CD4-positive, alpha-beta T cell treated with Interleukin-4 for 4 hours (primary cell): ENCODE data around the gene DNASE1L3.

Experiments used
- DNase-seq: peaks from one replicate; pipeline ENCODE4 v3.0.0-alpha.2; 2020

The DNASE1L3 gene

GRCh38 chr3:58200121-58200709 is 10.6 kb downstream of the DNASE1L3 start:
- DNase-seq, result no peak

- no peak for DNase-seq
These were observed 12.0 kb downstream of the DNASE1L3 start for GRCh38 chr3:58198804-58199203.

GRCh38 chr3:58198362-58198761 is 12.4 kb downstream of the DNASE1L3 start:
- DNase-seq, result no peak

- no peak for DNase-seq
These were observed 13.2 kb downstream of the DNASE1L3 start for GRCh38 chr3:58197588-58197987.

DNA sequence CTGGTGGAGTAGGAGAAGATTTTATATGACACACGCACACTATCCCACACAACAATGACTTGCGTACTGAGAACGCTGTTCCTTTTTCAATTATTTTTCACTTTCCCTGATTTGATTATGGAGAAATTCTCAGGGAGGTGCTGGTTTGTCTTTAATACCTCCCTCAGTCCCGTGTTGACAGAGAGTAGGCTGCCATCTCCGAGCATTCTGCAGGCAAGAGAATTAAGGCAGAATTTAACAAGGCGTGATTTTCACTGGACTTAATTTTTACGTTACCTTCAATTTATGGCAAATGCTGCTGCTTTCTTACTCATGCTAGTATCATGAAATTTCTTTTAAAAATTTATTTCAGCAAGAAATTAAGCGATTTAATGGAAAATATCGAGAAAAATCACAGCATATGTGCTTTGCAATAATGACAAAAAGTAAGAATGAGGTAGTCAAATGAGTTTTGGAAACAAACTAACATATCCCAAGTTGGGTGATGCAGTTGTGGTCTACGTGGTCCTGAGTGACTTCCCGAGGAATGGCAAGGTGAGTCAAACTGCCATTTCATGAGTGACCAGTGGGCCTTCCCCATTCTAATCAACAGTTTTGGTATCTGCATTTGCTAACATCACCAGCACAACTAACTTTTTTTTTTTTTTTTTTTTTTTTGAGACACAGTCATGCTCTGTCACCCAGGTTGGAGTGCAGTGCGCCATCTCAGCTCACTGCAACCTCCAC is 16.9 kb downstream of the DNASE1L3 start:
- DNase-seq, result no peak

- DNase-seq, result no peak
These were observed 18.7 kb downstream of the DNASE1L3 start for GRCh38 chr3:58192069-58192468.

DNA sequence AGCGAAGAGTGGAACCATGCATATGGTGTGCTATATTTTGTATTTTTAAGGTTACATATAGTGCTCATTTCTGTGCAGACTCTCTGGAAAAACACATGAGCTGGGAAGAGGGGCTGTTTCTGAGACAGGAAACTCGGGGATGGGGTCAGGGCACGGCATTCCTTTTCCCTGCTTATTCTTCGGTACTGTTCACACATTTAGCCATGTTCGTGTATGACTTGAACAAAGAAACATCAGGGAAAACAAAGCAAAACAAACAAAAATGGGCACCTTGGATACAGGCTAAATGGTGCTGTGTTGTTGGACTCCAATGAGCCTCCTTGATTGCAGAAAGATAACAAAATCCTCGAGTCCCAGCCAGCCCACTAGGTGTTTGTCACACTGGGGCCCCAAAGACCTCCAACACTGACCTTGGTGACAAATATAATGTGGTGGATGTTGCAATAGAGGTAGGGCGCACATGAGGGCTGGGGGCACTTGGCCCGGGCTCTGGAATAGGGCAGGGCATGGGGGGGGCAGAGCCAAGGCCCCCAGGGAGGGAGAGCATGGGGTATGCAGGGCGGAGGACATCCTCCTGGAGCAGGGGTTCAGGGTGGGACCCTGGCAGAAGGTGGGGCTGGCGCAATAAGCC is 19.3 kb downstream of the DNASE1L3 start:
- no peak for DNase-seq

GRCh38 chr3:58190882-58191281 is 19.9 kb downstream of the DNASE1L3 start:
- no peak for DNase-seq

- no peak for DNase-seq
These were observed 20.5 kb downstream of the DNASE1L3 start for GRCh38 chr3:58190291-58190690.

DNA sequence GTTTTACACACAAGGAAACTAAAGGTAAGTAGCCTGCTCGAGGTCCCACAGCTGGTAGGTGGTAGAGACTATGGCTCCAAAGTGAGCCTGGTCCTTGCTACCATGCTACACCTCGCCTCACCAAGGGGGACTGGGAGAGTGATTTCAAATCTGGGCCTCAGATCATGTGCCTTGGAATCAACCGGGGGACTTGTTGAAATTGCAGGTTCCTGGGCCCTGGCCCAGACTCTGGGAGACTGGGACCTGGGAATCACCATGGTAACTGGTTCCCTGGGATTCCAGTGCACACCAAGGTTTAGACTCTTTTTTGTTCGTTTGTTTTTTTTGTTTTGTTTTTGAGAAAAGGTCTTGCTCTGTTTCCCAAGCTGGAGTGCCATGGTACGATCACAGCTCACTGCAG is 21.1 kb downstream of the DNASE1L3 start:
- no peak for DNase-seq

GRCh38 chr3:58188921-58189451 is 21.8 kb downstream of the DNASE1L3 start:
- no peak for DNase-seq

DNA sequence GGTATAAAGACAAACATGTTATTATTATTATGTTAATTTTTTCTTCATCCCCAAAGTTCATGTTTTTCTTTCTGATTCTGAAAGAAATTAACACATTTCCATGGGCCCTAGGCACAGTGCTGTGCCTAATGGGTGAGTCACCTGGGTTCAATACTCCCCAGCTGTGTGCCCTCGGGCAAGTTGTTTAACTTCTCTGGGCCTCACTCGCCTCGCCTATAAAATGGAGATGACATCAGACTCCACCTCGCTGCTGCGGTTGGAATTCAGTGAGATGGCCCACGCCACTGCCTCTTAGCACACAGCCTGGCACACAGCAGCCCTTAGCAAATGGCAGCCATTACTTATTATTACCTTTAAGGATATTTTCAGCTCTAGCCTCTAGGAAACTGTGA is 22.6 kb downstream of the DNASE1L3 start:
- no peak for DNase-seq

DNA sequence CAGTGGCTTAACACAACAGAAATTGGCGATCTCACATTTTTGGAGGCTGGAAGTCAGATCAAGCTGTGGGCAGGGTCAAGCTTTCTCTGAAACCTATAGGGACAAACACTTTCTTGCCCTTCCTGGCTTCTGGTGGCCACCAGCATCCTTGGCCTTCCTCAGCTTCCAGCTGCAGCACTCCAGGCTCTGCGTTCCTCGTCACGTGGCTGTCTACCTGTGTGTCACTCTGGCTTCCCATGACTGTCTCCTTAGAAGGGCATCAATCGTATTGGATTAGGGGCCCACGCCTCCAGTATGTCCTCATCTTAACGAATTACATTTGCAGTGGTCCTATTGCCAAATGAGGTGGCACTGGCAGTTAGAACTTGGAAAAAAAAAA is 25.8 kb downstream of the DNASE1L3 start:
- no peak for DNase-seq

DNA sequence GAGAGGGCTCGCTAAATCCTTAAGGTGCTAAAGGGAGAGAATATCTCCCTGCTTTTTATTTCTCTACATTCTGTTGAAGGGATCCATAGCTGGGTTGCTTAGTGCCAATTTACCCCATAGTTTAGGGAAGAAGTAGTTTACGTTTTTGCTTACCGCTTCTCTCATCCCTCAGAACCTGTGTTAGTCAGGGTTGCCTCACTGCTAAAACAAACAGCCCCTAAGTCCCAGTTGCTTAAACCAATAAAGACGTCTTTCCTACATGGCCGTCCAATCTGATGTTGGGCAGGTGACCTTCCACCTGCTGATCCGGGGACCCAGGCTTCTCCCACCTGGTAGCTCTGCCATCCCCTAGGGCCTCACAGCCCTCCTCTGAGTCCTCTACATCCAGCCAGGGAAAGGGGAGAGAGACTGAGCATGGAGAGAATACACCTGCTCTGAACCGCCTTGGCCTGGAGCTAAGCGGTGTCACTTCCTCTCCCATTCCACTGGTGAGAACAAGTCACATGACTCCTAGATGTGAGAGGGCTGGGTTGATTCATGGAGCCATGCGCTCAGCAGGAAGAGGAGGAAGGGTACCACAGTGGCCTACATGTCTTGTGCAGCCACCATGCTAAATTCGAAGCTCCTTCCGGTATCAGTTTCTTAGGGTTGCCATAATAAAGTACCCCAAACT is 26.3 kb downstream of the DNASE1L3 start:
- no peak for DNase-seq

- DNase-seq, result no peak
These were observed 26.9 kb downstream of the DNASE1L3 start for GRCh38 chr3:58183891-58184290.

DNA sequence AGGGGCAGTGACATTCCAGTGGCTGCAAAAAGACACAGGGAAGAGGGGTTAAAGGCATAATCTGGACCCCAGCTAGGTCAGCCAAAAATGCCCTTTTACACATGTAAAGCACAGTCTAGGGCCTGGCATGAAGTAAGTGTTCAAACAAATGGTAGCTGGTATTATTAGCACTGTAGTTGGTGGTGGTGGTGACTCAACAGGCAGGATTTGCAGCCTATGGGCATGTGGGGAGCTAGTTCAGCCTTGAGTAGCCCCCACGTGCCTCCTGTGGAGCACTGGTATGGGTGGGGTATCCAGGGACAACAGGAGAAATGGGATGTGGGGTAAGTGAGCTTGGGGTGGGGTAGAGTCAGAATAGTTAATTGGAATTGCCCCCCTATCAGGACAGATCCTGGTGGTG is 27.6 kb downstream of the DNASE1L3 start:
- no peak for DNase-seq

- DNase-seq, result no peak
These were observed 29.7 kb downstream of the DNASE1L3 start for GRCh38 chr3:58180940-58181587.

DNA sequence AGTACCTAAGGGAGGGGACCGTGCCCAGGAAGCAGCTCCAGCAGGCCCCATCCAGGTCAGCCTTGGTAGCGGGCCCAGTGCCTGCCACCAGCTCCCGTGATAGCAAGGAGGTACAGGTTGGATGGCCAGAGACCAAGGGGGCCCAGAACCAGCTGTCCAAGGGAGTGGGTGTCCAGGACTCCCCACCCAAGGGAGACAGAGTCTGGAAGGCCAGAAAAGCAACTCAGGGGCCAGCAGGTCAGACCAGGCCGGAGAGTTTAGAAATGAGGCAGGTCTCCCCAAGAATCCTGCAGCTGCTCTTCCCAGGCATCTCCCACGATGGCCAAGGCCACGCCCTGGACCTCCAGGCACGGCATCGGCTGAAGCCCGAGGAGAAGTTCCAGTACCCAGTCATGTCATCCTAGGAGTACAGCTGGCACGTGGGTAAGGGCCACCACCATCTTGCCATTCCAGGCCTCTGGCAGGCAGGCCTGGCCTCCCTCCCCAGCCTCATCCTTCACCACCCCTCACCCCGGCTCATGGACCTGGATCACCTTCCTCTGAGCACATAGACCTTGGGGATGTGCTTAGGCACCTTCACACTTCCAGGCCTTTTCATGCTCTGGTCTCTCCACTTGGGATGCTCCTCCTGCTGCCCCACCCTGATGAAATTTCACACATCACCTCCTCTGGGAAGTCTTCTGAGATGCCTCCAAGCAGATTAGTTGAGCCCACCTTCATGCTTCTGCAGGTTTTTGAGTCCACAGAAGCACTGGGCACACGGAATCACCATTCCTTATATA is 30.5 kb downstream of the DNASE1L3 start:
- DNase-seq, result no peak

- no peak for DNase-seq
These were observed 31.3 kb downstream of the DNASE1L3 start for GRCh38 chr3:58179235-58180098.

DNA sequence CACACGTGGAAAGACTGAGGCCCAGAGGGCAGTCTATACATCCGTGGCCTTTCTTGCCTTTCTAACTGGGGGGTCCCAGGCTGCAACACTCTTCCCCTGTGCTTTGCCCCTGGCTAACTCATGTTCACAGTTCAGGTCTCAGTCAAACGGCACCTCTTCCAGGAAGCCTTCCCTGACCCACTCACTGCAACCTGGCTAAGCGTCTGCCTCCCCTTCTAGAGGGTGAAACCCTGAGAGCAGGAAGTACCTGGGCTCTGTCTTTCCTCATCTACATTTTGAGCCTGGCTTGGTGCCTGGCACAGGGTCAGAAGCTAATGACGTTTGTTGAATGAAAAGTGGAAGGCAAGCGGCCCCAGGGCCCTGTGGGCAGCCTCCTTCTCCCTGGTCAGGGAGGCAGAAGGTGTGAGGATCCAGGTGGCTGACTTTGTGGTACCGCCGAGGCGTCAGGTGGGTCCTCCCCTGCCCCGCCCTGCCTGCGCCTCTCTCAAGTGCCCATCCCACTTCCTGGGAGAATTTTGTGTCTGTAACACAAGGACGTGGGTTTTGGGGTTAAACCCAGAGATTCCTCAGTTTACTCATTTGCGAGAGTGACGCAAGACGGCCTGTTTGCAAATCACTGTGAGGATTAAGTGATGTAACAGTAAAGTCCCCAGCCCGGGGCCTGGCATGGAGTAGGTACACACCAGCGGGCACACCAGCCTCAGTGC is 32.1 kb downstream of the DNASE1L3 start:
- no peak for DNase-seq
